ENCODE measurements around the gene PLA2G12A. TPM values are rescaled to one million over a fixed set of nuclear protein-coding genes. Genes with fewer than 3 reads are reported as not detected.

PLA2G12A gene
- total and polyA plus RNA-seq, 10 of the 15 experiments (the other 5 are each of a cell fraction or from before 2014, with no cell fraction given), result 3.7 to 36.8 (median 15.5) TPM

DNA sequence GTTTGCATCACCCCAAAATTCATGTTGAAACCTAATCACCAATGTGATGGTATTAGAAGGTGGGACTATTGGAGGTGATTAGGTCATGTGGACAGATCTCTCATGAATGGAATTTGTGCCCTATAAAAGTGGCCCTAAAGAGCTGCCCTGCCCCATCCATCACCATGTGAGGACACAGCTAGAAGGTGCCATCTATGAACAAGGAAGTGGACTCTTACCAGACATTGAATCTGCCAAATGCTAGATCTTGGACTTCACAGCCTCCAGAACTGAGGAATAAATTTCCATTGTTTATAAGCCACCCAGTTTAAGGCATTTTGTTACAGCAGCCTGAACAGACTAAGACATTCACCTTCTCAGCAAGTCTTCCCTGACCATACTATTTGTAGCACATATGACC is 7.5 kb downstream of the PLA2G12A start:
- ChIA-PET POLR2A (no interaction called here), RAD21 (ENCODE audit: unreplicated experiment) (no interaction called here), CTCF (no interaction called here), SMC1A (ENCODE audit: uncharacterized antibody, unreplicated experiment) (no interaction called here)
- DNase-seq (ENCODE audit: low read depth, low spot score), result no peak
- H3K36me3 ChIP-seq (ENCODE audit: control insufficient read depth in 2 of 2, insufficient read depth in 2 of 2, low read length in 1 of 2), result no peaks in the 10 kb centered on the region
- no peaks in the 10 kb centered on the region for H3K27me3 ChIP-seq (replicated peaks in 1 of 2; ENCODE audit: control insufficient read depth in 2 of 2, insufficient read depth in 2 of 2, low read length in 1 of 2)
- H3K27ac ChIP-seq (ENCODE audit: control insufficient read depth, insufficient read depth), result no peak overlapping the region
- TF ChIP-seq CBFB (IDR thresholded peaks at IDR 0.05; ENCODE audit: low read depth), result no peak
- no peak for TF ChIP-seq SIX5 (IDR thresholded peaks at IDR 0.05; ENCODE audit: low read depth, low read length, severe bottlenecking)
- no peak for TF ChIP-seq ETV6 (conservative IDR thresholded peaks at IDR 0.05 in 1 of 2, IDR thresholded peaks at IDR 0.05 in 1 of 2; ENCODE audit: borderline replicate concordance in 1 of 2, low read depth in 1 of 2)
- TF ChIP-seq ASH2L (IDR thresholded peaks at IDR 0.05; ENCODE audit: borderline replicate concordance, low read depth), result no peak
- TF ChIP-seq RELB (IDR thresholded peaks at IDR 0.05; ENCODE audit: low read depth), result no peak
- no peak for TF ChIP-seq TCF7 (IDR thresholded peaks at IDR 0.05; ENCODE audit: borderline replicate concordance)
- TF ChIP-seq RAD51 (IDR thresholded peaks at IDR 0.05), result no peak
- TF ChIP-seq KAT2A (conservative IDR thresholded peaks at IDR 0.05; ENCODE audit: control insufficient read depth, low read depth, low read length), result no peak
- TF ChIP-seq YY1 (IDR thresholded peaks at IDR 0.05; ENCODE audit: low read depth, low read length), result no peak
- no peaks in the 10 kb centered on the region; the same call in 1 of the 2 replicates for H3K79me2 ChIP-seq (ENCODE audit: control insufficient read depth, insufficient read depth, low read length)
- no peak overlapping the region for H3K9ac ChIP-seq (ENCODE audit: control insufficient read depth, insufficient read depth, low read length)
- H3K4me2 ChIP-seq (ENCODE audit: control insufficient read depth, insufficient read depth), result no peak overlapping the region
- no peak overlapping the region for H3K4me3 ChIP-seq
- in situ Hi-C loops (cut with MboI) (no loop called here), intact Hi-C loops (cut with micrococcal nuclease; ENCODE audit: unreplicated experiment) (no loop called here)
- no TSS peak for BruUV-seq (replicated peaks)
- no peak for FAIRE-seq
- H3K4me1 ChIP-seq (ENCODE audit: control insufficient read depth, insufficient read depth, low read length), result no peaks in the 10 kb centered on the region; the same call in 1 of the 2 replicates
- ATAC-seq, result no peak
- H4K20me1 ChIP-seq (ENCODE audit: control insufficient read depth, insufficient read depth), result no peaks in the 10 kb centered on the region
- H2AFZ ChIP-seq (ENCODE audit: control insufficient read depth, low read depth, low read length), result no peak overlapping the region
- H3K9me3 ChIP-seq (replicated peaks; ENCODE audit: control insufficient read depth, insufficient read depth, low read length), result peaks cover 3% of the 10 kb centered on the region; the same call in 1 of the 3 replicates
